Measurements from ENCODE around the gene CHAMP1.
A peak's percentile ranks its signal among the peaks of the same experiment; 100 is the strongest.

CHAMP1 gene

DNA sequence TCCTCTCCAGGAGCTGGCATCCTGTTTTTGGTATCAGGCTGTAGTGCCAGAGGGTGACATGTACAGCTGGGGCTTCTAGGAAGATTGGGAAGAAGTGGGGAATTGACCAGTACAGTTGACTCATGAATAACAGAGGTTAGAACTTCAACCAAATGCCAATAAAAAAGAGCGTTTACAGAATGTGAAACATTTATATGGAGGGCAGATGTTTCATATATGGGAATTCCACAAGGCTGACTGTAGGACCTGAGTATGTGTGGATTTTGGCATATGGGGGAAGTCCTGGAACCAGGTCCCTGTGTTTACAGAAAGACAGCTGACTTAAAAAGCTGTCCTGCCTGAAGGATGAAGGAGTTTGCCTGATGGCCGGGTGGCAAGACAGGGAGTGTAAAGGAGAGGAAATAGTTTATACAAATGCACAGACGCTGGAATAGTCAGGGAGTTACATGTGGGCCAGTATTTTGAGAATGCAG is 5.2 kb downstream of the CHAMP1 start:
- TF ChIP-seq, protein P1, sequence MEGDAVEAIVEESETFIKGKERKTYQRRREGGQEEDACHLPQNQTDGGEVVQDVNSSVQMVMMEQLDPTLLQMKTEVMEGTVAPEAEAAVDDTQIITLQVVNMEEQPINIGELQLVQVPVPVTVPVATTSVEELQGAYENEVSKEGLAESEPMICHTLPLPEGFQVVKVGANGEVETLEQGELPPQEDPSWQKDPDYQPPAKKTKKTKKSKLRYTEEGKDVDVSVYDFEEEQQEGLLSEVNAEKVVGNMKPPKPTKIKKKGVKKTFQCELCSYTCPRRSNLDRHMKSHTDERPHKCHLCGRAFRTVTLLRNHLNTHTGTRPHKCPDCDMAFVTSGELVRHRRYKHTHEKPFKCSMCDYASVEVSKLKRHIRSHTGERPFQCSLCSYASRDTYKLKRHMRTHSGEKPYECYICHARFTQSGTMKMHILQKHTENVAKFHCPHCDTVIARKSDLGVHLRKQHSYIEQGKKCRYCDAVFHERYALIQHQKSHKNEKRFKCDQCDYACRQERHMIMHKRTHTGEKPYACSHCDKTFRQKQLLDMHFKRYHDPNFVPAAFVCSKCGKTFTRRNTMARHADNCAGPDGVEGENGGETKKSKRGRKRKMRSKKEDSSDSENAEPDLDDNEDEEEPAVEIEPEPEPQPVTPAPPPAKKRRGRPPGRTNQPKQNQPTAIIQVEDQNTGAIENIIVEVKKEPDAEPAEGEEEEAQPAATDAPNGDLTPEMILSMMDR (IDR thresholded peaks at IDR 0.05; ENCODE audit: low read depth, low read length), result no peak
- peak; percentile 71 for DNase-seq (ENCODE audit: low read depth, low spot score)
- no peak overlapping the region for H3K4me3 ChIP-seq (ENCODE audit: low read depth, low read length)
- in situ Hi-C loops (cut with HindIII; ENCODE audit: low sequenced_read_pairs), result no loop called here

DNA sequence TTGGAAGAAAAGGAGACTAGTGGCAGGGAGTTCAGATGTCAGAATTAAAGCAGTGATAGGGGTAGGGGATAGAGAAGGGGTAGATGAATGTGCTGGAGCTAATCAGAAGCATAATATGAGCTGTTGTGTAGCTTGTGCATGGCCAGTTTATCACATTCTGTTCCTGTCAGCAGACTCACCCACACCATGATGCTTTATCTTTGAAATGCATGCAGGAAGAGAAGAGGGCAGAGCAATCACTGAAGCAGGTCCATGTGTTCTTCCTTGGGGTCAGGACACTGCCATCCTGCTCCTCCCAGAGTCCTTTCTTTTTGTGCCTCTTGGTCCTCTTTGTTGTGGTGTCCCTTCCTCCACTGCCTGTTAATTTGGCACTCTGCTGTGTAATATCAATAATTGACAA is 5.8 kb downstream of the CHAMP1 start:
- no peak for DNase-seq (ENCODE audit: low read depth, low spot score)

DNA sequence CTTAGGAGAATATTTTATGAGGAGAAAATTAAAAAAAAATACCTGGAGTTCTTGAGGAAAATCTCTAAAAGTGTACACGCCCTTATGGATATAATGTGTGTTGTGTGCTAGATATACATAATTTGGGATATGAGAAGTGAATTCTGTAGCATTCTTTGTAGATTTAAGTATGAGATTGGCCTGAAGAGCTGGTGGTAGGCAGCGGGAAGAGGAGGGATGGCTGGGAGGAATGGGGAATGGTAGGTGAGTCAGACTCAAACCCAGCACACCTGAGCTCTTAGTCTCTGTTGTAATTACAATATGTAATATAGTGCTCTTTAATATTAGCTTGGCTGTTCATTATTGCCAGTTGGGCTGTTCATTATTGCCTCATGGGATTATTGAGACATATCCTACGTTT is 7.0 kb downstream of the CHAMP1 start:
- no peak for DNase-seq (ENCODE audit: low read depth, low spot score)
- in situ Hi-C loops (cut with HindIII; ENCODE audit: low sequenced_read_pairs), result no loop called here
- H3K4me3 ChIP-seq (ENCODE audit: low read depth, low read length), result no peak overlapping the region
- TF ChIP-seq, protein P1 (IDR thresholded peaks at IDR 0.05; ENCODE audit: low read depth, low read length), result no peak

More for the DNA sequence above, 5.8 kb downstream of the CHAMP1 start:
- no peak overlapping the region for H3K4me3 ChIP-seq (ENCODE audit: low read depth, low read length)
- in situ Hi-C loops (cut with HindIII; ENCODE audit: low sequenced_read_pairs), result no loop called here
- TF ChIP-seq, protein P1 (IDR thresholded peaks at IDR 0.05; ENCODE audit: low read depth, low read length), result no peak

DNA sequence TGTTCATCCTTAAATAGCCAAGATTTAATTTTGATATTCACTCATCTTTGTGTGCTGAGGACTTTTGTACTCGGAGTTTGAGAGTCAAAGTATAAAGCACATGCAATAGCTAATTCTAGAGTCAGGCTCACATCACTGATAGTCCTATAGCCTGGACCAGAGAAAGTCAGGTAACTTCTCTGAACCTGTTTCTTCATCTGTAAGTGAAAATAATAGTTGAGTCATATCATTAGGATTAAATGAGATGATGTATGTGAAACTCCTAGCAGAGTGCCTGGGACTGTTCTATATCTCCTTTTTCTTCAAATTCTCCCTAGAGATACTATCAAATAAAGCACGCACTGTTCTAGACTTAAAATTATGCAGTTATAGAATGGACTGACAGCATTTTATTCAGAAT is 9.0 kb downstream of the CHAMP1 start:
- H3K4me3 ChIP-seq (ENCODE audit: low read depth, low read length), result no peak overlapping the region
- TF ChIP-seq, protein P1 (IDR thresholded peaks at IDR 0.05; ENCODE audit: low read depth, low read length), result no peak
- DNase-seq (ENCODE audit: low read depth, low spot score), result no peak
- in situ Hi-C loops (cut with HindIII; ENCODE audit: low sequenced_read_pairs), result no loop called here

DNA sequence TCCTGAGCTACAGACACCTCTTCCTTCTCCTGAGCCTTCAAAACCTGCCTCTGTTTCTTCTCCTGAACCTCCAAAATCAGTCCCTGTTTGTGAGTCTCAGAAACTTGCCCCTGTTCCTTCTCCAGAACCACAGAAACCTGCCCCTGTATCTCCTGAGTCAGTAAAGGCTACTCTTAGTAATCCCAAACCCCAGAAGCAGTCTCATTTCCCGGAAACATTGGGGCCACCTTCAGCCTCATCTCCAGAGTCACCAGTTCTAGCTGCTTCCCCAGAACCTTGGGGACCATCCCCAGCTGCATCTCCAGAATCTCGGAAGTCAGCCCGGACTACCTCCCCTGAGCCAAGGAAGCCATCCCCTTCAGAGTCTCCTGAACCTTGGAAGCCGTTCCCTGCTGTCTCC is 10.0 kb downstream of the CHAMP1 start:
- H3K4me3 ChIP-seq (ENCODE audit: low read depth, low read length), result no peak overlapping the region
- DNase-seq (ENCODE audit: low read depth, low spot score), result no peak
- TF ChIP-seq, protein P1 (IDR thresholded peaks at IDR 0.05; ENCODE audit: low read depth, low read length), result no peak
- in situ Hi-C loops (cut with HindIII; ENCODE audit: low sequenced_read_pairs), result no loop called here

DNA sequence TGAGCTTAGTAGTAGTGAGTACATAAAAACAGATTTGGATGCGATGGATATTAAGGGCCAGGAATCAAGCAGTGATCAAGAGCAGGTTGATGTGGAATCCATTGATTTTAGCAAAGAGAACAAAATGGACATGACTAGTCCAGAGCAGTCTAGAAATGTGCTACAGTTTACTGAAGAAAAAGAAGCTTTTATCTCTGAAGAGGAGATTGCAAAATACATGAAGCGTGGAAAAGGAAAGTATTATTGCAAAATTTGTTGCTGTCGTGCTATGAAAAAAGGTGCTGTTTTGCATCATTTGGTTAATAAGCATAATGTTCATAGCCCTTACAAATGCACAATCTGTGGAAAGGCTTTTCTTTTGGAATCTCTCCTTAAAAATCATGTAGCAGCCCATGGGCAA is 11.4 kb downstream of the CHAMP1 start:
- TF ChIP-seq, protein P1 (IDR thresholded peaks at IDR 0.05; ENCODE audit: low read depth, low read length), result no peak
- in situ Hi-C loops (cut with HindIII; ENCODE audit: low sequenced_read_pairs), result no loop called here
- H3K4me3 ChIP-seq (ENCODE audit: low read depth, low read length), result no peak overlapping the region
- DNase-seq (ENCODE audit: low read depth, low spot score), result no peak

DNA sequence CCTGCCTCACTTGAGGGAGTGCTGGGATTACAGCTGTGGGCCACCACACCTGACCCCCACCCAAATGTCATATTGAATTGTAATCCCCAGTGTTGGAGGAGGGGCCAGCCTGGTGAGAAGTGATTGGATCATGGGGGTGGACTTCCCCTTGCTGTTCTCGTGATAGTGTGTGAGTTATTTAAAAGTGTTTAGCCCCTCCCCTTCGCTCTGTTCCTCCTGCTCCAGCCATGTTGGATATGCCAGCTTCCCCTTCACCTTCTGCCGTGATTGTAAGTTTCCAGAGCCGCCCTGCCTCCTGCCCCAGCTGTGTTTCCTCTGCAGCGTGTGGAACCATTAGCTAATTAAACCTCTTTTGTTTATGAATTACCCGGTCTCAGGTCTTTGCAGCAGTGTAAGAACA is 13.7 kb downstream of the CHAMP1 start:
- in situ Hi-C loops (cut with HindIII; ENCODE audit: low sequenced_read_pairs), result no loop called here
- no peak for DNase-seq (ENCODE audit: low read depth, low spot score)
- H3K4me3 ChIP-seq (ENCODE audit: low read depth, low read length), result no peak overlapping the region
- TF ChIP-seq, protein P1 (IDR thresholded peaks at IDR 0.05; ENCODE audit: low read depth, low read length), result no peak
